BE2C (cell line): ENCODE measurements around the gene XRCC5.

Source experiments
- DNase-seq: peaks from one replicate; pipeline ENCODE4 v3.0.0-alpha.2; 2020
- H3K27me3 ChIP-seq: fragments of 250-450 bp; sonication (Bioruptor Pico); 2 replicates; pipeline ENCODE4 v1.5.1; 2020; ENCODE audit warnings: mild to moderate bottlenecking
- H3K36me3 ChIP-seq: fragments of 250-450 bp; sonication (Bioruptor Pico); 2 replicates; pipeline ENCODE4 v1.5.1; 2020; ENCODE audit warnings: mild to moderate bottlenecking
- H3K4me1 ChIP-seq: fragments of 250-450 bp; sonication (Bioruptor Pico); 2 replicates; pipeline ENCODE4 v1.5.1; 2020
- H3K4me3 ChIP-seq: 2 replicates; pipeline ENCODE4 v1.5.1; 2011; ENCODE audit warnings: low read depth, low read length
- H3K9me3 ChIP-seq: fragments of 250-450 bp; sonication (Bioruptor Pico); 2 replicates; pipeline ENCODE4 v1.5.1; 2020
- TF ChIP-seq, protein P1 (sequence below): IDR thresholded peaks from 2 replicates; pipeline ENCODE4 v1.5.1; 2012; ENCODE audit warnings: mild to moderate bottlenecking, low read depth, low read length

Gene XRCC5

DNA sequence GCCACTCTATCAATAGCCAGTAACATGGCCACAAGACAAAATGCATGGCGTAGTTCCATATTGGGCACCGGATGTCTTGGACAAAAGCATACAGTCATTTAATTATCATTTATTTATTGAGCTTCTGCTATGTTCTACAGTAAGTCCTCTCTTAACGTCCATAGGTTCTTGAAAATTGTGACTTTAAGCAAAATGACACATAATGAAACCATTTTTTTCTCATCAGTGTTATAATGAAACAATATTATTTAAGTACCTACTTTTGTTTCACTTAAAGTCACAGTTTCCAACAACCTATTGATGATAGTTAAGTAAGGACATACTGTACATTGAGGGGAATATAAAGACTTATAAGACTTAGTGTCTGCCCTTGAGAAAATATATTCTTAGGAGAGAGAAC, 84.9 kb downstream of the XRCC5 start:
- H3K9me3 ChIP-seq, result no peaks in the 10 kb centered on the region
- TF ChIP-seq, protein P1, sequence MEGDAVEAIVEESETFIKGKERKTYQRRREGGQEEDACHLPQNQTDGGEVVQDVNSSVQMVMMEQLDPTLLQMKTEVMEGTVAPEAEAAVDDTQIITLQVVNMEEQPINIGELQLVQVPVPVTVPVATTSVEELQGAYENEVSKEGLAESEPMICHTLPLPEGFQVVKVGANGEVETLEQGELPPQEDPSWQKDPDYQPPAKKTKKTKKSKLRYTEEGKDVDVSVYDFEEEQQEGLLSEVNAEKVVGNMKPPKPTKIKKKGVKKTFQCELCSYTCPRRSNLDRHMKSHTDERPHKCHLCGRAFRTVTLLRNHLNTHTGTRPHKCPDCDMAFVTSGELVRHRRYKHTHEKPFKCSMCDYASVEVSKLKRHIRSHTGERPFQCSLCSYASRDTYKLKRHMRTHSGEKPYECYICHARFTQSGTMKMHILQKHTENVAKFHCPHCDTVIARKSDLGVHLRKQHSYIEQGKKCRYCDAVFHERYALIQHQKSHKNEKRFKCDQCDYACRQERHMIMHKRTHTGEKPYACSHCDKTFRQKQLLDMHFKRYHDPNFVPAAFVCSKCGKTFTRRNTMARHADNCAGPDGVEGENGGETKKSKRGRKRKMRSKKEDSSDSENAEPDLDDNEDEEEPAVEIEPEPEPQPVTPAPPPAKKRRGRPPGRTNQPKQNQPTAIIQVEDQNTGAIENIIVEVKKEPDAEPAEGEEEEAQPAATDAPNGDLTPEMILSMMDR, result no peak
- DNase-seq, result no peak
- H3K4me3 ChIP-seq, result no peak overlapping the region
- no peaks in the 10 kb centered on the region for H3K27me3 ChIP-seq
- peaks cover 89% of the 10 kb centered on the region for H3K36me3 ChIP-seq
- peaks cover 5% of the 10 kb centered on the region for H3K4me1 ChIP-seq

DNA sequence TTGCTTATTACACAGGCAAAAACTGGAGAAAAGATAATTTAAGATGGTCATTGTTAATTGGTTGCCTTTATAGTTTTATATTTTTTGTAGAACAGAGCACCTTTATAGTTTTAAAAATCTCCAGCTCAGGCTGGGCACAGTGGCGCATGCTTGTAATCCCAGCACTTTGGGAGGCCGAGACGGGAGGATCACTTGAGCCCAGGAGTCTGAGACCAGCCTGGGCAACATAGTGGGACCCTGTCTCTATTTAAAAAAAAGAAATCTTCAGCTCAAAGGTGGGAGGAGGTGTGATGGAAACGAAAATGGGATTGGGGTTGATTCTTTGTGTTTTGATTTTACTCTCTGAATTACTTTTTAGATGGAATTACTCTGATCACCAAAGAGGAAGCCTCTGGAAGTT, 85.4 kb downstream of the XRCC5 start:
- no peak overlapping the region for H3K4me3 ChIP-seq
- TF ChIP-seq, protein P1, result no peak
- H3K4me1 ChIP-seq, result no peaks in the 10 kb centered on the region; the same call in none of the 2 replicates
- no peaks in the 10 kb centered on the region for H3K27me3 ChIP-seq
- no peaks in the 10 kb centered on the region for H3K9me3 ChIP-seq
- H3K36me3 ChIP-seq, result peaks cover 88% of the 10 kb centered on the region
- no peak for DNase-seq

GRCh38 chr2:216195565-216196029, 86.4 kb downstream of the XRCC5 start:
- Histone ChIP-seq H3K9me3 (no peaks in the 10 kb centered on the region), H3K36me3 (peaks cover 85% of the 10 kb centered on the region), H3K4me3 (no peak overlapping the region), H3K27me3 (no peaks in the 10 kb centered on the region), H3K4me1 (peaks cover 6% of the 10 kb centered on the region)
- TF ChIP-seq, protein P1, result no peak
- no peak for DNase-seq

DNA sequence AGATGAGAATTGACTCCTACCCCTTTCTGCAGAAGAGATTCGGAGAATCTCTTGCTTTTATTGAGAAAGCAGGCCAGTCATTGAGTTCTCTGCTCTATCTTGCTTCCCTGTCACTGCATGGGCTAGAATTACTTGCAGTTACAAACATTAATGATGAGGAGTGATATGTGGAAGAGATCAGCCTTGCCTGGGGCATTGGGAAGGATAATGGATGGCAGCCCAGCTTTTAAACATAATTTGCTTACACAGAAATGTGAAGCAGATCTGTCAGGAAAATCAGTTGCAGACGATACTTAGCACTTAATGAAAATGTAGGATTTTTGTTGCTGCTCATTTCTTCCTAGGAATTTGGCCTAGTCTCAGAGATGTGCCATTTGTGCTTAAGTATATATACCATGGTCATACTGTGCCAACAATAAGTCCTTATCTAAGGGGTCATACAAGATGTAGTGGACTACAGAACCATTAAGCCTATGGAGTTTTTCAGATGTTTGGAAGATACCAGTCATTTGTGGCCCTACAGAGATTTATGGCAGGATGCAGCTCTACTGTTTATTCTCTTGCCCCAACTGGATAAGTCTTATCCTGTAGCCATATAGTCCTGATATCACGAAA, 92.7 kb downstream of the XRCC5 start:
- H3K36me3 ChIP-seq, result peaks cover 81% of the 10 kb centered on the region

GRCh38 chr2:216202626-216203250, 93.6 kb downstream of the XRCC5 start:
- Histone ChIP-seq H3K4me3 (no peak overlapping the region), H3K4me1 (peaks cover 27% of the 10 kb centered on the region), H3K9me3 (no peaks in the 10 kb centered on the region), H3K27me3 (no peaks in the 10 kb centered on the region), H3K36me3 (peaks cover 82% of the 10 kb centered on the region)
- TF ChIP-seq, protein P1, result peak; percentile 15; the same call in 1 of the 2 replicates
- no peak for DNase-seq

More for the DNA sequence above, 92.7 kb downstream of the XRCC5 start:
- TF ChIP-seq, protein P1, result no peak
- no peaks in the 10 kb centered on the region for H3K27me3 ChIP-seq
- DNase-seq, result peak; percentile 75
- H3K4me1 ChIP-seq, result peaks cover 27% of the 10 kb centered on the region
- H3K9me3 ChIP-seq, result no peaks in the 10 kb centered on the region
- H3K4me3 ChIP-seq, result no peak overlapping the region

DNA sequence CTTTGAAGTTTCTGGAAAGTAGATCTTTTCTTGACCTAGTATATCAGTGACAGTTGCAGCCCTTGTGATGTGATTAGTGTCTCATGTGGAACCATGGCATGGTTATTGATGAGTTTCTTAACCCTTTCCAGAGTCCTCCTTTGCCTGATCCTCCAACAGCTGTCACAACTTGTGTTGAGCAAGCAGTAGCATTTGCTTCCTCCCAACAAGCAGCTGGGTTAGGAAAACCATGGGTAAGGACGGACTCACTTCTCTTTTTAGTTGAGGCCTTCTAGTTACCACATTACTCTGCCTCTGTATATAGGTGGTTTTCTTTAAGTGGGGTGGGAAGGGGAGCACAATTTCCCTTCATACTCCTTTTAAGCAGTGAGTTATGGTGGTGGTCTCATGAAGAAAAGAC, 96.3 kb downstream of the XRCC5 start:
- Histone ChIP-seq H3K4me3 (no peak overlapping the region), H3K36me3 (peaks cover 74% of the 10 kb centered on the region)

More for the DNA sequence above, 96.3 kb downstream of the XRCC5 start:
- Histone ChIP-seq H3K4me1 (peaks cover 22% of the 10 kb centered on the region), H3K27me3 (no peaks in the 10 kb centered on the region), H3K9me3 (no peaks in the 10 kb centered on the region)
- no peak for DNase-seq
- TF ChIP-seq, protein P1, result no peak
